Psoas muscle (tissue), 8 donors: Measurements from ENCODE around the gene LRRC8C. TPM values are rescaled to one million over a fixed set of nuclear protein-coding genes. Genes with fewer than 3 reads are reported as not detected.

Experiments
- ATAC-seq, 4 donors: fragments of 200-7000 bp; cut with Tn5 transposase; one replicate each; pipeline ENCODE4 v1.9.1; 2020; ENCODE audit warnings: moderate library complexity in 3 of 4, mild to moderate bottlenecking in 2 of 4
- DNase-seq, 2 donors: peaks; one replicate each; pipeline ENCODE4 v3.0.0-alpha.2; 2020
- H3K27ac ChIP-seq: fragments of 200-600 bp; one replicate; pipeline ENCODE4 v1.8.0; 2022
- H3K27me3 ChIP-seq, 3 donors: fragments of 200-600 bp in 1 of 3; one replicate each; pipeline versions ENCODE4 v1.6.1 to v1.8.0; 2013 to 2022; ENCODE audit warnings: low read length in 2 of 3, mild to moderate bottlenecking in 2 of 3, moderate library complexity in 1 of 3; ENCODE audit not compliant: insufficient read depth in 3 of 3
- H3K36me3 ChIP-seq, 2 donors: fragments of 200-600 bp in 1 of 2; one replicate each; pipeline versions ENCODE4 v1.6.1 to v1.8.0; 2013 to 2022; ENCODE audit warnings: low read depth in 1 of 2, mild to moderate bottlenecking in 1 of 2, moderate library complexity in 1 of 2; ENCODE audit not compliant: insufficient read depth in 1 of 2
- H3K4me1 ChIP-seq: fragments of 200-600 bp; one replicate; pipeline ENCODE4 v1.8.0; 2022
- H3K4me3 ChIP-seq: fragments of 200-600 bp; one replicate; pipeline ENCODE4 v1.8.0; 2022; ENCODE audit warnings: mild to moderate bottlenecking
- H3K9me3 ChIP-seq: fragments of 200-600 bp; one replicate; pipeline ENCODE4 v1.8.0; 2022
- CTCF ChIP-seq: fragments of 200-600 bp; IDR thresholded peaks from one replicate; pipeline ENCODE4 v1.8.0; 2022; ENCODE audit warnings: antibody characterized with exemption
- WGBS, 3 donors: extraction: QIAGEN DNeasy Blood & Tissue Kit; methylation state at CpG; one replicate each; pipeline versions ENCODE4 v1.1.6 to v1.1.7; 2013; 5-methylcytosine and 5-hydroxymethylcytosine counted together
- intact Hi-C, 2 donors: fragments of 100-400 bp; cut with DNase I; formaldehyde crosslinking; loops; one replicate each; pipeline versions ENCODE4 v1.11.0 to v1.14.2; 2022
- polyA plus RNA-seq, 3 donors: library from polyadenylated mRNA; stranded (reverse); fragments of 200-250 nt; gene quantifications; one replicate each; pipeline ENCODE4 v1.2.3, GENCODE V29; 2013
- total RNA-seq, 4 donors: library from RNA; stranded (reverse); fragmentation: NEBNext Ultra II Directional in 2 of 4; extraction: Animal tissue kit (Norgen Biotek cat#: 25700) in 2 of 4; gene quantifications; one replicate each; pipeline versions ENCODE4 v1.2.1 to v1.2.4, GENCODE V29; 2021 to 2023
- donor health status: healthy with polysubstance abuse.
- donor health status: DM: no; HTN: no; CAD: no; lungs with moderate emphysema.
- donor health status: Bipolar disorder and iron deficiency.
- donor health status: healthy.
- donor health status: DM: yes; HTN: yes; CAD: no.
- donor health status: DM: no; HTN: no; CAD: no.
- donor health status: DM: no; HTN: no; CAD: no.
- donor health status: DM: yes; HTN: yes; CAD: no.

The LRRC8C gene
- total and polyA plus RNA-seq, 7 donors: 1.4 to 4.1 (median 2.8) TPM

- no peaks in the 10 kb centered on the region for H3K27me3 ChIP-seq
- no peaks in the 10 kb centered on the region for H3K36me3 ChIP-seq
- DNase-seq: no peak
- intact Hi-C loops: no loop called here
- no peak for ATAC-seq
- H3K27ac ChIP-seq: no peak overlapping the region
- no peak overlapping the region for H3K4me3 ChIP-seq
- TF ChIP-seq CTCF: no peak
- no peaks in the 10 kb centered on the region for H3K9me3 ChIP-seq
- no peaks in the 10 kb centered on the region for H3K4me1 ChIP-seq
- 56 to 65% (median 63%) methylated on average over 5 of the region's 5 CpGs for WGBS, 3 donors
Measured at GRCh38 chr1:89686520-89686919, 53.6 kb downstream of the LRRC8C start.

- H3K9me3 ChIP-seq: no peaks in the 10 kb centered on the region
- DNase-seq (no peak), ATAC-seq (no peak)
- H3K36me3 ChIP-seq: no peaks in the 10 kb centered on the region
- no peak overlapping the region for H3K4me3 ChIP-seq
- no peaks in the 10 kb centered on the region for H3K27me3 ChIP-seq
- intact Hi-C loops: no loop called here
- TF ChIP-seq CTCF: no peak
- no peaks in the 10 kb centered on the region for H3K4me1 ChIP-seq
- H3K27ac ChIP-seq: no peak overlapping the region
Measured at GRCh38 chr1:89687254-89687653, 54.3 kb downstream of the LRRC8C start.

GRCh38 chr1:89688607-89689006, 55.7 kb downstream of the LRRC8C start:
- Histone ChIP-seq H3K27ac (no peak overlapping the region), H3K4me3 (no peak overlapping the region), H3K36me3 (no peaks in the 10 kb centered on the region), H3K9me3 (no peaks in the 10 kb centered on the region), H3K27me3 (no peaks in the 10 kb centered on the region), H3K4me1 (peaks cover under 1% of the 10 kb centered on the region)
- ATAC-seq (no peak), DNase-seq (no peak)
- intact Hi-C loops: no loop called here
- 67 to 71% (median 69%) methylated on average over 1 of the region's 1 CpG for WGBS, 3 donors
- no peak for TF ChIP-seq CTCF

GRCh38 chr1:89689234-89689633, 56.3 kb downstream of the LRRC8C start:
- Histone ChIP-seq H3K9me3 (no peaks in the 10 kb centered on the region), H3K36me3 (no peaks in the 10 kb centered on the region), H3K4me3 (no peak overlapping the region), H3K27ac (no peak overlapping the region), H3K27me3 (no peaks in the 10 kb centered on the region), H3K4me1 (peaks cover 2% of the 10 kb centered on the region)
- intact Hi-C loops: no loop called here
- no peak for TF ChIP-seq CTCF
- DNase-seq: no peak
- WGBS, 3 donors: 73 to 83% (median 79%) methylated on average over 3 of the region's 3 CpGs
- no peak for ATAC-seq

- DNase-seq (no peak), ATAC-seq (no peak)
- peaks cover 14% of the 10 kb centered on the region for H3K4me1 ChIP-seq
- no peaks in the 10 kb centered on the region for H3K9me3 ChIP-seq
- intact Hi-C loops: no loop called here
- no peaks in the 10 kb centered on the region for H3K36me3 ChIP-seq
- WGBS, 3 donors: 82 to 87% (median 86%) methylated on average over 4 of the region's 4 CpGs
- TF ChIP-seq CTCF: no peak
- no peak overlapping the region for H3K27ac ChIP-seq
- no peaks in the 10 kb centered on the region for H3K27me3 ChIP-seq
- H3K4me3 ChIP-seq: no peak overlapping the region
Measured at GRCh38 chr1:89690595-89690994, 57.7 kb downstream of the LRRC8C start.
